ENCODE results near the gene DLGAP1.

GRCh38 chr18:4193086-4193485, 262.0 kb downstream of the DLGAP1 start:
- TF ChIP-seq CTCF (IDR thresholded peaks at IDR 0.05) (no peak), POLR2A (IDR thresholded peaks at IDR 0.05) (no peak), POLR2AphosphoS5 (IDR thresholded peaks at IDR 0.05; ENCODE audit: insufficient read depth in 1 of 2, low read depth in 1 of 2) (no peak)
